H1 (cell line): ENCODE data around the gene CDK19. TPM values are rescaled to one million over a fixed set of nuclear protein-coding genes. Genes with fewer than 3 reads are reported as not detected.

Experiments used
- CTCF ChIA-PET: fragments of 300-600 bp; sonication (Branson Sonifier 250); formaldehyde crosslinking; loops from one replicate; lab custom pipeline; 2021; ENCODE audit not compliant: partially characterized antibody; lab: Charles Lee
- POLR2A ChIA-PET: fragments of 300-600 bp; sonication (Branson Sonifier 250); formaldehyde crosslinking; loops from one replicate; lab custom pipeline; 2021; ENCODE audit warnings: inconsistent platforms; ENCODE audit not compliant: partially characterized antibody; lab: Charles Lee
- DNase-seq, 2 experiments: peaks; one replicate each; pipeline versions ENCODE4 v3.0.0 to v3.0.0-alpha.2; 2010 to 2022; ENCODE audit warnings: low spot score in 2 of 2, low read depth in 1 of 2, mixed read lengths in 1 of 2
- FAIRE-seq: peaks from 2 replicates; lab custom pipeline; 2011; peaks lifted over from hg19 to GRCh38; lab: Jason Lieb, UNC
- H2AFZ ChIP-seq: 2 replicates; pipeline ENCODE4 v1.8.1; 2012; ENCODE audit warnings: low read length, inconsistent platforms
- H2AK5ac ChIP-seq: 2 replicates; pipeline ENCODE4 v1.6.1; 2013; ENCODE audit warnings: low read depth, low read length
- H2BK120ac ChIP-seq: replicated peaks from 2 replicates; pipeline ENCODE3; 2013; ENCODE audit warnings: low read depth, low read length, inconsistent platforms
- H2BK12ac ChIP-seq: 2 replicates; pipeline ENCODE4 v1.6.1; 2013; ENCODE audit warnings: low read depth, low read length
- H2BK15ac ChIP-seq: 2 replicates; pipeline ENCODE4 v1.6.1; 2013; ENCODE audit warnings: low read length
- H2BK20ac ChIP-seq: 2 replicates; pipeline ENCODE4 v1.6.1; 2013; ENCODE audit warnings: low read length
- H2BK5ac ChIP-seq: 2 replicates; pipeline ENCODE4 v1.6.1; 2013; ENCODE audit warnings: low read depth, low read length
- H3K14ac ChIP-seq: 2 replicates; pipeline ENCODE4 v1.6.1; 2013; ENCODE audit warnings: inconsistent platforms; ENCODE audit not compliant: insufficient read length
- H3K18ac ChIP-seq: 2 replicates; pipeline ENCODE4 v1.6.1; 2013; ENCODE audit warnings: low read length; ENCODE audit errors: extremely low read depth
- H3K23ac ChIP-seq: 2 replicates; pipeline ENCODE4 v1.6.1; 2013; ENCODE audit warnings: inconsistent platforms; ENCODE audit not compliant: insufficient read length
- H3K23me2 ChIP-seq: 2 replicates; pipeline ENCODE4 v1.6.1; 2013; ENCODE audit warnings: low read depth, low read length
- H3K27ac ChIP-seq: 2 replicates; pipeline ENCODE4 v1.6.1; 2011; ENCODE audit warnings: low read depth, low read length, inconsistent platforms
- H3K27me3 ChIP-seq, 4 experiments: replicated peaks in 1 of 4; 1 replicate in 1 of 4; 2 replicates in 3 of 4; pipeline versions ENCODE4 v1.6.1 to v1.8.1; 2011 to 2013; ENCODE audit warnings: low read length in 3 of 4, mild to moderate bottlenecking in 3 of 4, inconsistent platforms in 2 of 4, mixed read lengths in 2 of 4, moderate library complexity in 1 of 4; ENCODE audit not compliant: control insufficient read depth in 3 of 4, insufficient read depth in 3 of 4; ENCODE audit errors: extremely low read depth in 1 of 4
- H3K36me3 ChIP-seq, 4 experiments: 2 replicates each; pipeline versions ENCODE4 v1.6.1 to v1.8.1; 2011 to 2013; ENCODE audit warnings: mild to moderate bottlenecking in 4 of 4, low read length in 3 of 4, moderate library complexity in 2 of 4, control low read depth in 1 of 4, inconsistent platforms in 1 of 4; ENCODE audit not compliant: insufficient read depth in 4 of 4, control insufficient read depth in 2 of 4
- H3K4ac ChIP-seq: replicated peaks from 2 replicates; pipeline ENCODE3; 2013; ENCODE audit warnings: low read length, low read depth, mixed read lengths, inconsistent platforms; ENCODE audit not compliant: insufficient read length
- H3K4me1 ChIP-seq, 4 experiments: replicated peaks in 1 of 4; 1 replicate in 1 of 4; 2 replicates in 3 of 4; pipeline versions ENCODE4 v1.6.1 to v1.8.1; 2011 to 2013; ENCODE audit warnings: low read length in 3 of 4, inconsistent platforms in 2 of 4, mixed read lengths in 1 of 4; ENCODE audit not compliant: insufficient read depth in 4 of 4, control insufficient read depth in 3 of 4
- H3K4me2 ChIP-seq, 2 experiments: 2 replicates each; pipeline versions ENCODE4 v1.6.1 to v1.8.1; 2011 to 2013; ENCODE audit warnings: low read depth in 2 of 2, low read length in 2 of 2, control low read depth in 1 of 2, inconsistent platforms in 1 of 2, mild to moderate bottlenecking in 1 of 2; ENCODE audit not compliant: insufficient read depth in 1 of 2
- H3K4me3 ChIP-seq, 4 experiments: fragments of 200-600, 300-600 bp in 1 of 4; sonication (generic), shearing (Covaris generic), sonication (Bioruptor Twin) in 1 of 4; 2 replicates each; pipeline versions ENCODE4 v1.5.1 to v1.8.1; 2011 to 2016; ENCODE audit warnings: low read length in 4 of 4, low read depth in 3 of 4, control low read depth in 2 of 4, inconsistent platforms in 2 of 4, mild to moderate bottlenecking in 2 of 4, mixed read lengths in 1 of 4, moderate library complexity in 1 of 4; ENCODE audit not compliant: insufficient read depth in 2 of 4; ENCODE audit errors: extremely low read depth in 1 of 4
- H3K56ac ChIP-seq: replicated peaks from 2 replicates; pipeline ENCODE3; 2013; ENCODE audit warnings: low read depth, mild to moderate bottlenecking, mixed read lengths, low read length, inconsistent platforms; ENCODE audit not compliant: insufficient read length
- H3K79me1 ChIP-seq: 2 replicates; pipeline ENCODE4 v1.6.1; 2013; ENCODE audit warnings: low read depth, low read length, control low read depth
- H3K79me2 ChIP-seq, 2 experiments: 2 replicates each; pipeline versions ENCODE4 v1.6.1 to v1.8.1; 2012 to 2013; ENCODE audit warnings: low read length in 2 of 2, mild to moderate bottlenecking in 2 of 2, inconsistent platforms in 1 of 2; ENCODE audit not compliant: insufficient read depth in 2 of 2, control insufficient read depth in 1 of 2
- H3K9ac ChIP-seq, 4 experiments: replicated peaks in 1 of 4; 1 replicate in 1 of 4; 2 replicates in 3 of 4; pipeline versions ENCODE4 v1.6.1 to v1.8.1; 2011 to 2013; ENCODE audit warnings: low read depth in 3 of 4, low read length in 3 of 4, control low read depth in 2 of 4, mild to moderate bottlenecking in 2 of 4, moderate library complexity in 2 of 4, inconsistent platforms in 1 of 4; ENCODE audit errors: extremely low read depth in 1 of 4
- H3K9me3 ChIP-seq, 2 experiments: 2 replicates each; pipeline versions ENCODE4 v1.6.1 to v1.8.1; 2012 to 2013; ENCODE audit warnings: mild to moderate bottlenecking in 2 of 2, moderate library complexity in 2 of 2, control low read depth in 1 of 2, inconsistent platforms in 1 of 2, low read depth in 1 of 2, low read length in 1 of 2, mixed read lengths in 1 of 2; ENCODE audit not compliant: insufficient read depth in 2 of 2
- H4K20me1 ChIP-seq, 2 experiments: replicated peaks in 1 of 2; 2 replicates each; pipeline versions ENCODE3 to v1.8.1; 2011 to 2013; ENCODE audit warnings: inconsistent platforms in 2 of 2, low read length in 2 of 2, mild to moderate bottlenecking in 1 of 2; ENCODE audit not compliant: insufficient read depth in 2 of 2, control insufficient read depth in 1 of 2
- H4K5ac ChIP-seq: 2 replicates; pipeline ENCODE4 v1.6.1; 2013; ENCODE audit warnings: low read length, low read depth, mixed read lengths, inconsistent platforms; ENCODE audit not compliant: insufficient read length
- H4K8ac ChIP-seq: 2 replicates; pipeline ENCODE4 v1.8.0; 2013; ENCODE audit warnings: mild to moderate bottlenecking, moderate library complexity, low read length, inconsistent platforms; ENCODE audit not compliant: insufficient read depth; ENCODE audit errors: extremely low read depth
- H4K91ac ChIP-seq: replicated peaks from 2 replicates; pipeline ENCODE3; 2013; ENCODE audit warnings: low read length, mixed read lengths, inconsistent platforms; ENCODE audit not compliant: insufficient read length
- ASH2L ChIP-seq: fragments of 200-600, 300-600 bp; sonication (generic); IDR thresholded peaks from one replicate; pipeline ENCODE4 v1.7.1; 2017; ENCODE audit warnings: low read length
- CEBPB ChIP-seq: IDR thresholded peaks from 2 replicates; pipeline ENCODE4 v1.6.1; 2012; ENCODE audit warnings: low read depth, low read length
- HDAC2 ChIP-seq, 2 experiments: fragments of 300-600 bp in 1 of 2; sonication (generic) in 1 of 2; IDR thresholded peaks; 2 replicates each; pipeline ENCODE4 v1.6.1; 2011 to 2012; ENCODE audit warnings: low read depth in 2 of 2, low read length in 2 of 2, mild to moderate bottlenecking in 2 of 2, moderate library complexity in 2 of 2, borderline replicate concordance in 1 of 2, inconsistent platforms in 1 of 2
- JUND ChIP-seq: IDR thresholded peaks from 2 replicates; pipeline ENCODE4 v1.6.1; 2011; ENCODE audit warnings: mild to moderate bottlenecking, improper control_type of control experiment, low read length
- RFX5 ChIP-seq: IDR thresholded peaks from 2 replicates; pipeline ENCODE4 v1.6.1; 2011; ENCODE audit warnings: low read depth, low read length, improper control_type of control experiment, borderline replicate concordance
- polyA plus RNA-seq, 7 experiments: library from polyadenylated mRNA; depleted of rRNA in 3 of 7; stranded (reverse) in 5 of 7; unstranded in 2 of 7; fragments of >200 nt in 5 of 7; fragments of 200-250 nt in 2 of 7; gene quantifications; 1 replicate in 5 of 7; 2 replicates in 1 of 7; 4 replicates in 1 of 7; pipeline versions ENCODE4 v1.2.1 to v1.2.3, GENCODE V29; 2011 to 2013; ENCODE audit warnings: missing spikeins in 2 of 7, mixed read lengths in 2 of 7
- total RNA-seq: library from RNA; stranded (reverse); fragmentation: NEBNext Ultra II Directional; extraction: Animal tissue kit (Norgen Biotek cat#: 25700); gene quantifications from 2 replicates; pipeline ENCODE4 v1.2.1, GENCODE V29; 2021

The CDK19 gene
- total and polyA plus RNA-seq, 2 of the 8 experiments (the other 6 are each of a cell fraction or from before 2014, with no cell fraction given) = 4.9 to 12.6 TPM

GRCh38 chr6:110671447-110671846 lies 143.8 kb downstream of the CDK19 start:
- no peak overlapping the region for H2BK20ac ChIP-seq
- H3K27ac ChIP-seq = no peak overlapping the region
- CTCF ChIA-PET = interaction anchor here (0.6 to 1.2 kb wide), 4 partner anchors 13 to 632 kb away, joined by 3 to 4 read pairs (median 3); no protein-coding TSS in a partner anchor
- DNase-seq (no peak), FAIRE-seq (no peak)
- H3K79me2 ChIP-seq = no peaks in the 10 kb centered on the region
- H3K4me2 ChIP-seq = no peak overlapping the region
- no peak overlapping the region for H2BK5ac ChIP-seq
- H3K4ac ChIP-seq = no peak overlapping the region
- H3K4me3 ChIP-seq = no peak overlapping the region
- no peak overlapping the region for H2BK12ac ChIP-seq
- no peaks in the 10 kb centered on the region for H3K9me3 ChIP-seq
- H3K23ac ChIP-seq = no peak overlapping the region
- H4K91ac ChIP-seq = no peak overlapping the region
- no peaks in the 10 kb centered on the region for H4K20me1 ChIP-seq
- H2AK5ac ChIP-seq = no peak overlapping the region
- H4K5ac ChIP-seq = no peak overlapping the region
- no peak overlapping the region for H2BK15ac ChIP-seq
- no peaks in the 10 kb centered on the region for H3K4me1 ChIP-seq
- TF ChIP-seq CEBPB (no peak), HDAC2 (IDR thresholded peaks at IDR 0.05; ENCODE audit: borderline replicate concordance in 1 of 2, low read depth in 2 of 2, low read length in 2 of 2) (no peak), JUND (no peak), ASH2L (no peak), RFX5 (no peak)
- H3K56ac ChIP-seq = no peak overlapping the region
- POLR2A ChIA-PET = interaction anchor here (0.6 to 1.2 kb wide), 4 partner anchors 13 to 240 kb away, joined by 3 read pairs; partner anchors contain the start of genes AMD1 and CDK19
- H3K36me3 ChIP-seq = no peaks in the 10 kb centered on the region; a peak in 1 of 8 replicates
- H2BK120ac ChIP-seq = no peak overlapping the region
- H2AFZ ChIP-seq = no peak overlapping the region
- H3K27me3 ChIP-seq = no peaks in the 10 kb centered on the region
- no peak overlapping the region for H3K18ac ChIP-seq
- H3K23me2 ChIP-seq = no peaks in the 10 kb centered on the region
- H3K9ac ChIP-seq = no peak overlapping the region
- no peak overlapping the region for H3K14ac ChIP-seq
- H4K8ac ChIP-seq = no peak overlapping the region
- no peaks in the 10 kb centered on the region for H3K79me1 ChIP-seq
